K562 (cell line): ENCODE results near the gene VILL.

Experiments
- CTCF ChIP-seq, 3 experiments: IDR thresholded peaks in 2 of 3; conservative IDR thresholded peaks in 1 of 3; 2 replicates each; pipeline ENCODE4 v1.5.1; 2011 to 2012; ENCODE audit warnings: low read length in 3 of 3, mild to moderate bottlenecking in 3 of 3, control low read depth in 2 of 3, improper control_type of control experiment in 1 of 3, inconsistent platforms in 1 of 3, low read depth in 1 of 3, mixed read lengths in 1 of 3, moderate library complexity in 1 of 3; ENCODE audit not compliant: insufficient read depth in 2 of 3
- JUN ChIP-seq, 2 experiments: sonication (generic) in 1 of 2; formaldehyde crosslinking in 1 of 2; IDR thresholded peaks; 2 replicates each; pipeline versions ENCODE4 v1.6.1 to v1.8.0; 2012 to 2022; ENCODE audit warnings: borderline replicate concordance in 2 of 2, mild to moderate bottlenecking in 2 of 2, improper control_type of control experiment in 1 of 2, low read depth in 1 of 2, low read length in 1 of 2, missing genetic modification reagents in 1 of 2
- NRF1 ChIP-seq, 2 experiments: fragments of 450-650 bp; IDR thresholded peaks in 1 of 2; conservative IDR thresholded peaks in 1 of 2; 2 replicates each; pipeline ENCODE4 v1.6.1; 2014; ENCODE audit warnings: mild to moderate bottlenecking in 2 of 2

- TF ChIP-seq CTCF (IDR thresholded peaks at IDR 0.05 in 2 of 3, conservative IDR thresholded peaks at IDR 0.05 in 1 of 3; ENCODE audit: insufficient read depth in 2 of 3, low read depth in 1 of 3, low read length in 3 of 3), result no peak
- no peak for TF ChIP-seq NRF1 (conservative IDR thresholded peaks at IDR 0.05 in 1 of 2, IDR thresholded peaks at IDR 0.05 in 1 of 2)
- TF ChIP-seq JUN (IDR thresholded peaks at IDR 0.05; ENCODE audit: borderline replicate concordance, low read depth, low read length), result no peak
- no peak for TF ChIP-seq JUN (CRISPR knock-in tag; IDR thresholded peaks at IDR 0.05; ENCODE audit: borderline replicate concordance)
Measured at GRCh38 chr3:37989821-37990480, 635 bp upstream of the VILL start.
